Measurements from ENCODE around the gene PPP1R12B.

Gene PPP1R12B

DNA sequence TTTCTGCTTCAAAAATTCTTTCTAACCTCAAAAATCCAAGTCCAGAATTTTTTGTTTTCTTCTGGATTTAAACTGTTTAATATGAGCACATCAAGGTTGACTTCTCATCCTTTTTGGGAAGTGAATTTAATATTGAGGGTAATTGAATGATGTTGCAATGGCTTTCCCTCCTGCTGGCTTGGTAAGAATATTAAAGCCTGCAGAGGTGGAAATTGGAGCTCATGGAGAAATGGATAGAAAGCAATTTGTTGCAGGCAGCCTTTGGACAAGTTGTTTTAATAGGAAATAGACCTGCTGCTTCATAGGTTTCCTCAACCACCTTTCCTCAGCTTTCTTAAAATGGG, 237.1 kb downstream of the PPP1R12B start:
- Histone ChIP-seq H3K9me3 (no peaks in the 10 kb centered on the region), H3K4me1 (peaks cover 9 to 69% (median 62%) of the 10 kb centered on the region in 4 donors), H3K36me3 (peaks cover 36 to 54% (median 44%) of the 10 kb centered on the region in 3 donors), H3K4me3 (no peak overlapping the region), H3K27ac (peak overlapping the region; percentile 77 to 82), H3K27me3 (no peaks in the 10 kb centered on the region)
- intact Hi-C loops (cut with DNase I; ENCODE audit: low total_unique reads), result no loop called here
- TF ChIP-seq, protein P1, sequence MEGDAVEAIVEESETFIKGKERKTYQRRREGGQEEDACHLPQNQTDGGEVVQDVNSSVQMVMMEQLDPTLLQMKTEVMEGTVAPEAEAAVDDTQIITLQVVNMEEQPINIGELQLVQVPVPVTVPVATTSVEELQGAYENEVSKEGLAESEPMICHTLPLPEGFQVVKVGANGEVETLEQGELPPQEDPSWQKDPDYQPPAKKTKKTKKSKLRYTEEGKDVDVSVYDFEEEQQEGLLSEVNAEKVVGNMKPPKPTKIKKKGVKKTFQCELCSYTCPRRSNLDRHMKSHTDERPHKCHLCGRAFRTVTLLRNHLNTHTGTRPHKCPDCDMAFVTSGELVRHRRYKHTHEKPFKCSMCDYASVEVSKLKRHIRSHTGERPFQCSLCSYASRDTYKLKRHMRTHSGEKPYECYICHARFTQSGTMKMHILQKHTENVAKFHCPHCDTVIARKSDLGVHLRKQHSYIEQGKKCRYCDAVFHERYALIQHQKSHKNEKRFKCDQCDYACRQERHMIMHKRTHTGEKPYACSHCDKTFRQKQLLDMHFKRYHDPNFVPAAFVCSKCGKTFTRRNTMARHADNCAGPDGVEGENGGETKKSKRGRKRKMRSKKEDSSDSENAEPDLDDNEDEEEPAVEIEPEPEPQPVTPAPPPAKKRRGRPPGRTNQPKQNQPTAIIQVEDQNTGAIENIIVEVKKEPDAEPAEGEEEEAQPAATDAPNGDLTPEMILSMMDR (IDR thresholded peaks at IDR 0.05), result no peak
- no peak for DNase-seq

DNA sequence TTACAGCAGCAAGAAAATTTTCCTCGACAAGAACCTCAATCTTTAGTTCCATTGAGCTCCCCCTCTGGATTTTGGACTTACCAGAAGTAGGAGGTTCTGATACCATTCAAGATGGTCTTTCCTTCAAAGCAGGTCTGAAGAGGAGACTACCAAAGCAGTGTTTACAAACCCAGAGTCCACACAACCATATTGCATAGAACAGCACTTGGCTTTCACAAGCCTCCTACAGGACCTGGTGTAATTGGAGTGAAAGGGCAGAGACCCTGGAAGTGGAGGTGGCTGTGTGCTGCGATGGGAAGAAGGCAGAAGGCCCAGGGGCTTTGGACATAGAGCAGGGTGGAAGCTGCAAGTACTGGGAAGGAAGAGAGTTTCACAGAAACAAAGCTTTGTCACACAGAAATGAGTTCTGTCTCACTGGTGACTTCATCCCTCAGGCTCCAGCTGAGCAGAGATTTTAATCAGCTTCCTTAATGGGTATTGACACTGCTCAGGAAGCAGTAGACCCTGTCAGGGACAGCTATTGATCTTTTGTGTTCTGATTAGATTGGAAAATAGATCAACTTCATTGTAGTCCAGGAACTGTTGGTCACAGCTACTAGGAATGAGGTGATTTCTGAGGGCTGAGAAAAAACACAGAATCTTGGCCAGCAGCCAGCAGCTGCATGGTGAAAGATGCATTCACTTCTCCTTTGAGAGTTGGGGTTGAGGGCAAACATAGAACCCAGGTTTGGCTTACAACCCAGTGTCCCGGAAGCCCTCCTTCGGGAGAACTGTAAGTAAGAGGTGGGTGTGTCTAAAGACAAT, 237.7 kb downstream of the PPP1R12B start:
- peak overlapping the region; percentile 77 to 82 for H3K27ac ChIP-seq
- H3K27me3 ChIP-seq, result no peaks in the 10 kb centered on the region
- H3K4me1 ChIP-seq, result peaks cover 9 to 76% (median 62%) of the 10 kb centered on the region in 4 donors
- peak; percentile 55 to 75 for DNase-seq
- TF ChIP-seq, protein P1 (IDR thresholded peaks at IDR 0.05), result no peak
- H3K9me3 ChIP-seq, result no peaks in the 10 kb centered on the region
- intact Hi-C loops (cut with DNase I; ENCODE audit: low total_unique reads), result no loop called here
- no peak overlapping the region for H3K4me3 ChIP-seq
- peaks cover 29 to 47% (median 37%) of the 10 kb centered on the region in 3 donors for H3K36me3 ChIP-seq

DNA sequence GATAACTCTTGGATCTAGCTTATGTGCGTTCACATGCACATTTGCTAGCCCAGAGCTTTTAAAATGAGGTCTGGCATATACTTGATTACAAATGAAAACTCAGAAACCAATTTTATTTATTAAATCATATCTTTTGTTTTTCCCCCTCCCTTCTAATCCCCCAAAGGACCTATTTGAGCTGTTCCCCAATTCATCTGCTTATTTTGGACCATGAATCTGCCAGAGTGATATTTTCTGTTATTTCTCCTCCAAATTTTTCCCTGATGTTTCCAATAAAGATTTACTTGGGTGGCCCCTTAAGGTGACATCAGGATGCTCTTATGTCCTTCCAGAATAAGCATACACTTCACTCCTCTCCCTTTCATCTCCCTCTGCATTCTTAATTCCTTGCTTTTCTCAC, 238.4 kb downstream of the PPP1R12B start:
- intact Hi-C loops (cut with DNase I; ENCODE audit: low total_unique reads), result no loop called here
- Histone ChIP-seq H3K36me3 (peaks cover 22 to 41% (median 38%) of the 10 kb centered on the region in 3 donors), H3K4me3 (no peak overlapping the region), H3K27me3 (no peaks in the 10 kb centered on the region), H3K9me3 (no peaks in the 10 kb centered on the region), H3K27ac (peak overlapping the region; percentile 77 to 82), H3K4me1 (peaks cover 9 to 81% (median 67%) of the 10 kb centered on the region in 4 donors)
- TF ChIP-seq, protein P1 (IDR thresholded peaks at IDR 0.05), result no peak
- DNase-seq, result no peak

- intact Hi-C loops (cut with DNase I; ENCODE audit: low total_unique reads), result no loop called here
- Histone ChIP-seq H3K27me3 (no peaks in the 10 kb centered on the region), H3K36me3 (peaks cover 18 to 32% (median 30%) of the 10 kb centered on the region in 3 donors), H3K4me3 (no peak overlapping the region), H3K4me1 (peaks cover 9 to 91% (median 74%) of the 10 kb centered on the region in 4 donors), H3K9me3 (no peaks in the 10 kb centered on the region), H3K27ac (peak overlapping the region; percentile 77 to 82)
- no peak for DNase-seq
- TF ChIP-seq, protein P1 (IDR thresholded peaks at IDR 0.05), result no peak
These were observed 239.5 kb downstream of the PPP1R12B start for GRCh38 chr1:202587859-202588485.

DNA sequence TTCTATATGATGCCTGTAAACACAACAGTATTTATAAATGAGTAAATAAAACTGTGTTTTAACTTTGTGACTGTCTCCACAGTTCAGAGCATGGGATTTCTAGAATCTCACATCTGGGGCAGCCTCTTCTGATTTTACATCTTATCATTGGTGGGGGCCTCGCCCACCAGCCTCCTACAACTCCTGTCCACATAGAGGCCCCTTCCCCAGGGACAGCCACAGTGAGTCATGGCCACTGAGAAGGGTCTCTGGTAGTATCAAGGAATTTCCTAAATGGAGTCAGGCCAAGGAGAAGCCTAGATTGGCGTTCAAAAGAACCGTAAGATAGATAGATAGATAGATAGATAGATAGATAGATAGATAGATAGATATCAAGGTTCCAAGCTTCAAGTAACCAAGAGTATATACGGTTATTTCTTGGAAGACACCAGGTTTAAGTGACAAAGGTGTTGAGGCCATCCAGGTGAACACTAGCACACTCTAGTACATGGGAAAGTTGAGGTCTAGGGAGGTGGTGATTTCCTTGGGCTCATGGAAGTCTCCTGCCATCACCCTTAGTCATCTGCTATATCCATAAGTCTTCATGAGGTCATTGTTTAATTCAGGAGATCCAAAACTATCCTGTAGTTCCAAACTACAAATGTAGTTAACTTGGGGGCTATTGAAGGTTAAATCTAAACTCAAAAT, 240.1 kb downstream of the PPP1R12B start:
- H3K27ac ChIP-seq, result peak overlapping the region; percentile 77 to 82
- H3K4me3 ChIP-seq, result no peak overlapping the region
- H3K9me3 ChIP-seq, result no peaks in the 10 kb centered on the region
- H3K4me1 ChIP-seq, result peaks cover 9 to 94% (median 77%) of the 10 kb centered on the region in 4 donors
- DNase-seq, result no peak
- no peaks in the 10 kb centered on the region for H3K27me3 ChIP-seq
- peaks cover 16 to 28% (median 23%) of the 10 kb centered on the region in 3 donors for H3K36me3 ChIP-seq
- TF ChIP-seq, protein P1 (IDR thresholded peaks at IDR 0.05), result no peak
- intact Hi-C loops (cut with DNase I; ENCODE audit: low total_unique reads), result no loop called here

All from tibial artery (tissue), 4 donors.